ENCODE results near the gene SH3BP1. TPM values are rescaled to one million over a fixed set of nuclear protein-coding genes. Genes with fewer than 3 reads are reported as not detected.

SH3BP1 gene
- total and polyA plus RNA-seq, 9 of the 15 experiments (the other 6 are each of a cell fraction or from before 2014, with no cell fraction given): 0.10 to 36.2 (median 10.4) TPM

GRCh38 chr22:37663521-37664140 is 24.2 kb downstream of the SH3BP1 start (continued):
- TF ChIP-seq, protein P1, sequence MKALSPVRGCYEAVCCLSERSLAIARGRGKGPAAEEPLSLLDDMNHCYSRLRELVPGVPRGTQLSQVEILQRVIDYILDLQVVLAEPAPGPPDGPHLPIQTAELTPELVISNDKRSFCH (CRISPR knock-in tag; IDR thresholded peaks at IDR 0.05): no peak
- TF ChIP-seq, protein P1 (tag; IDR thresholded peaks at IDR 0.05): no peak
- TF ChIP-seq DIDO1 (tag; IDR thresholded peaks at IDR 0.05; ENCODE audit: low read depth): no peak

GRCh38 chr22:37664249-37665101 is 25.0 kb downstream of the SH3BP1 start:
- ATAC-seq: no peak
- in situ Hi-C loops (cut with MboI): no loop called here
- peaks cover 60% of the 10 kb centered on the region; the same call in 2 of the 3 replicates for H3K36me3 ChIP-seq (ENCODE audit: control insufficient read depth, insufficient read depth, low read length)
- no peak for TF ChIP-seq NEUROD1 (IDR thresholded peaks at IDR 0.05; ENCODE audit: borderline replicate concordance, low read depth, low read length, partially characterized antibody)
- 0 out of 2 replicates have a peak, but pooled peaks have one; percentile 42 for TF ChIP-seq SMARCA5 (IDR thresholded peaks at IDR 0.05)
- TF ChIP-seq PHB (CRISPR knock-in tag; IDR thresholded peaks at IDR 0.05): no peak
- peak; percentile 70 for TF ChIP-seq BCOR (IDR thresholded peaks at IDR 0.05)
- TF ChIP-seq RBM15 (IDR thresholded peaks at IDR 0.05; ENCODE audit: insufficient read depth, low read length): no peak
- no peak for TF ChIP-seq FOXA3 (CRISPR knock-in tag; conservative IDR thresholded peaks at IDR 0.05 in 1 of 2, IDR thresholded peaks at IDR 0.05 in 1 of 2)
- TF ChIP-seq THAP7 (CRISPR knock-in tag; IDR thresholded peaks at IDR 0.05): no peak
- TF ChIP-seq KDM1A (IDR thresholded peaks at IDR 0.05): peak in 1 of 2 experiments; percentile 28; a peak in 1 of 4 replicates
- TF ChIP-seq ZSCAN29 (IDR thresholded peaks at IDR 0.05): no peak
- TF ChIP-seq, protein P2, sequence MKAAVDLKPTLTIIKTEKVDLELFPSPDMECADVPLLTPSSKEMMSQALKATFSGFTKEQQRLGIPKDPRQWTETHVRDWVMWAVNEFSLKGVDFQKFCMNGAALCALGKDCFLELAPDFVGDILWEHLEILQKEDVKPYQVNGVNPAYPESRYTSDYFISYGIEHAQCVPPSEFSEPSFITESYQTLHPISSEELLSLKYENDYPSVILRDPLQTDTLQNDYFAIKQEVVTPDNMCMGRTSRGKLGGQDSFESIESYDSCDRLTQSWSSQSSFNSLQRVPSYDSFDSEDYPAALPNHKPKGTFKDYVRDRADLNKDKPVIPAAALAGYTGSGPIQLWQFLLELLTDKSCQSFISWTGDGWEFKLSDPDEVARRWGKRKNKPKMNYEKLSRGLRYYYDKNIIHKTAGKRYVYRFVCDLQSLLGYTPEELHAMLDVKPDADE (conservative IDR thresholded peaks at IDR 0.05; ENCODE audit: control insufficient read depth, low read depth, low read length): no peak
- TF ChIP-seq HDAC3 (IDR thresholded peaks at IDR 0.05; ENCODE audit: borderline replicate concordance, partially characterized antibody): no peak
- TF ChIP-seq ZNF778 (CRISPR knock-in tag; IDR thresholded peaks at IDR 0.05): no peak
- no peak for TF ChIP-seq JUN (IDR thresholded peaks at IDR 0.05; ENCODE audit: borderline replicate concordance, low read depth, low read length)
- TF ChIP-seq JUN (CRISPR knock-in tag; IDR thresholded peaks at IDR 0.05; ENCODE audit: borderline replicate concordance): no peak
- peak; percentile 83 for TF ChIP-seq RBM25 (IDR thresholded peaks at IDR 0.05; ENCODE audit: low read depth, low read length, severe bottlenecking)

More at GRCh38 chr22:37664249-37665101, 25.0 kb downstream of the SH3BP1 start:
- 91% methylated on average over 15 of the region's 16 CpGs for WGBS (ENCODE audit: insufficient coverage, low coverage, missing lambda C conversion rate)
- H3K79me2 ChIP-seq (ENCODE audit: control insufficient read depth, insufficient read depth, low read length): peaks cover 59% of the 10 kb centered on the region
- no peaks in the 10 kb centered on the region for H3K27me3 ChIP-seq (ENCODE audit: control insufficient read depth in 2 of 2, insufficient read depth in 2 of 2, low read length in 2 of 2)
- FAIRE-seq (no peak), DNase-seq (ENCODE audit: extremely low read depth in 1 of 4, low spot score in 3 of 4) (peak in 1 of 4 experiments; percentile 3)
- H3K4me3 ChIP-seq: no peak overlapping the region
- no peak overlapping the region for H3K27ac ChIP-seq (ENCODE audit: extremely low read depth, low read depth, low read length)
- H3K9ac ChIP-seq (ENCODE audit: insufficient read depth in 1 of 2, low read depth in 2 of 2, low read length in 2 of 2): no peak overlapping the region; a peak in 1 of 4 replicates
- H3K4me1 ChIP-seq (replicated peaks in 1 of 2; ENCODE audit: control insufficient read depth in 2 of 2, insufficient read depth in 2 of 2, low read length in 2 of 2): peaks cover 18 to 27% of the 10 kb centered on the region in 2 experiments
- intact Hi-C loops (cut with micrococcal nuclease): no loop called here
- H3K9me3 ChIP-seq (replicated peaks; ENCODE audit: control insufficient read depth, insufficient read depth, low read depth, low read length): no peaks in the 10 kb centered on the region
- peaks cover 17% of the 10 kb centered on the region for H4K20me1 ChIP-seq (replicated peaks; ENCODE audit: control insufficient read depth, insufficient read depth, low read length)
- CTCF ChIA-PET (ENCODE audit: low intra/inter-chr PET ratio): no interaction called here
- H2AFZ ChIP-seq (ENCODE audit: low read depth, low read length): no peak overlapping the region
- H3K9me1 ChIP-seq (ENCODE audit: control insufficient read depth, insufficient read depth, low read length): peaks cover 4% of the 10 kb centered on the region
- POLR2A ChIA-PET: no interaction called here
- no peak overlapping the region for H3K4me2 ChIP-seq (ENCODE audit: insufficient read depth, low read length)
- no TSS peak for BruUV-seq (replicated peaks)
